ENCODE results near the gene SVIL.
"Not testable (repeated sequence)": the region's sequence is repeated elsewhere in the genome, so short reads cannot be mapped to it uniquely, and the experiment has no call there.

DNA sequence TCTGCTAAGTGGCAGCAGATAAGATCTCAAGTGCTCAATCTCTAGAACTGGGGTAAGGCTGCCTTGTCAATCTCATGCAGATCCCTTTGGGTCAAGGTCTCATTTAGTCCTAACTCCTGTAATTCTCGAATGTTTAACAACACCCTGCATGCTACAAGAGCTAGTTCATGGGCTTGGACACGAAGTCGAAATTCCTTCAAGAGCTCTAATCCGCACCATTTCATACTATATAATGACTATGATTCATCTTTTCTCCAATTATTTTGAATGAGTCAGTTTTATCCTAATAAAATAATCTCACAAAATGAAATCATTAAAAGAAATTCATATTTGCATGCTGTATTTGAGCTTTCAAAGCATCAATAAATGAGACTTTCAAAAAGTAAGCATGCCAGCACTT is 119.7 kb downstream of the SVIL start:
- TF ChIP-seq, protein P1, sequence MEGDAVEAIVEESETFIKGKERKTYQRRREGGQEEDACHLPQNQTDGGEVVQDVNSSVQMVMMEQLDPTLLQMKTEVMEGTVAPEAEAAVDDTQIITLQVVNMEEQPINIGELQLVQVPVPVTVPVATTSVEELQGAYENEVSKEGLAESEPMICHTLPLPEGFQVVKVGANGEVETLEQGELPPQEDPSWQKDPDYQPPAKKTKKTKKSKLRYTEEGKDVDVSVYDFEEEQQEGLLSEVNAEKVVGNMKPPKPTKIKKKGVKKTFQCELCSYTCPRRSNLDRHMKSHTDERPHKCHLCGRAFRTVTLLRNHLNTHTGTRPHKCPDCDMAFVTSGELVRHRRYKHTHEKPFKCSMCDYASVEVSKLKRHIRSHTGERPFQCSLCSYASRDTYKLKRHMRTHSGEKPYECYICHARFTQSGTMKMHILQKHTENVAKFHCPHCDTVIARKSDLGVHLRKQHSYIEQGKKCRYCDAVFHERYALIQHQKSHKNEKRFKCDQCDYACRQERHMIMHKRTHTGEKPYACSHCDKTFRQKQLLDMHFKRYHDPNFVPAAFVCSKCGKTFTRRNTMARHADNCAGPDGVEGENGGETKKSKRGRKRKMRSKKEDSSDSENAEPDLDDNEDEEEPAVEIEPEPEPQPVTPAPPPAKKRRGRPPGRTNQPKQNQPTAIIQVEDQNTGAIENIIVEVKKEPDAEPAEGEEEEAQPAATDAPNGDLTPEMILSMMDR (IDR thresholded peaks at IDR 0.05; ENCODE audit: low read length): not testable (repeated sequence)
- TF ChIP-seq EZH2 (IDR thresholded peaks at IDR 0.05; ENCODE audit: borderline replicate concordance, low read length): not testable (repeated sequence)

Data from OCI-LY1 (cell line).